ENCODE data around the gene SGCA. TPM values are rescaled to one million over a fixed set of nuclear protein-coding genes. Genes with fewer than 3 reads are reported as not detected.

The SGCA gene
- total and polyA plus RNA-seq, 10 of the 15 experiments (the other 5 are each of a cell fraction or from before 2014, with no cell fraction given): 0.13 to 2.2 (median 0.50) TPM; not detected in 2

- no TSS peak for BruUV-seq (replicated peaks)
- H3K9ac ChIP-seq (ENCODE audit: control insufficient read depth, insufficient read depth, low read length): no peak overlapping the region
- H2AFZ ChIP-seq (ENCODE audit: control insufficient read depth, low read depth, low read length): no peak overlapping the region
- intact Hi-C loops (cut with micrococcal nuclease; ENCODE audit: unreplicated experiment) (loop anchor here (1.0 kb wide), 2 partner anchors 29 to 128 kb away; no protein-coding TSS in a partner anchor), in situ Hi-C loops (cut with MboI) (no loop called here)
- no peaks in the 10 kb centered on the region for H3K9me3 ChIP-seq (replicated peaks; ENCODE audit: control insufficient read depth, insufficient read depth, low read length)
- ChIA-PET CTCF (interaction anchor here (0.5 to 17.0 kb wide), 53 partner anchors 8 to 340 kb away, joined by 3 to 514 read pairs (median 6); partner anchors contain the start of genes COL1A1, PDK2, TMEM92 and XYLT2), RAD21 (ENCODE audit: unreplicated experiment) (interaction anchor here (0.6 to 4.5 kb wide), 36 partner anchors 9 to 262 kb away, joined by 3 to 176 read pairs (median 5); partner anchors contain the start of genes COL1A1, LRRC59, PDK2 and TMEM92), POLR2A (interaction anchor here (1.4 to 2.1 kb wide), 3 partner anchors 23 to 43 kb away, joined by 7 to 28 read pairs (median 7); no protein-coding TSS in a partner anchor), SMC1A (ENCODE audit: uncharacterized antibody, unreplicated experiment) (interaction anchor here (0.6 to 4.2 kb wide), 38 partner anchors 8 to 222 kb away, joined by 3 to 177 read pairs (median 4); partner anchors contain the start of gene COL1A1)
- H3K36me3 ChIP-seq (ENCODE audit: control insufficient read depth in 2 of 2, insufficient read depth in 2 of 2, low read length in 1 of 2): no peaks in the 10 kb centered on the region
- peaks cover 18% of the 10 kb centered on the region for H3K4me1 ChIP-seq (ENCODE audit: control insufficient read depth, insufficient read depth, low read length)
- H3K27ac ChIP-seq (ENCODE audit: control insufficient read depth, insufficient read depth): no peak overlapping the region
- ATAC-seq: peak; percentile 73
- no peaks in the 10 kb centered on the region for H4K20me1 ChIP-seq (ENCODE audit: control insufficient read depth, insufficient read depth)
- no peaks in the 10 kb centered on the region for H3K79me2 ChIP-seq (ENCODE audit: control insufficient read depth, insufficient read depth, low read length)
- WGBS (ENCODE audit: insufficient coverage, insufficient replicate concordance, low lambda C conversion rate, missing lambda C conversion rate): 4% methylated on average over 13 of the region's 14 CpGs
- DNase-seq (ENCODE audit: low read depth, low spot score): peak; percentile 44
- peak; percentile 94 for FAIRE-seq
- no peak overlapping the region for H3K4me3 ChIP-seq
- no peak overlapping the region for H3K4me2 ChIP-seq (ENCODE audit: control insufficient read depth, insufficient read depth)
- no peaks in the 10 kb centered on the region for H3K27me3 ChIP-seq (replicated peaks in 1 of 2; ENCODE audit: control insufficient read depth in 2 of 2, insufficient read depth in 2 of 2, low read length in 1 of 2)
- no peak for TF ChIP-seq PKNOX1 (IDR thresholded peaks at IDR 0.05)
- TF ChIP-seq, protein P1, sequence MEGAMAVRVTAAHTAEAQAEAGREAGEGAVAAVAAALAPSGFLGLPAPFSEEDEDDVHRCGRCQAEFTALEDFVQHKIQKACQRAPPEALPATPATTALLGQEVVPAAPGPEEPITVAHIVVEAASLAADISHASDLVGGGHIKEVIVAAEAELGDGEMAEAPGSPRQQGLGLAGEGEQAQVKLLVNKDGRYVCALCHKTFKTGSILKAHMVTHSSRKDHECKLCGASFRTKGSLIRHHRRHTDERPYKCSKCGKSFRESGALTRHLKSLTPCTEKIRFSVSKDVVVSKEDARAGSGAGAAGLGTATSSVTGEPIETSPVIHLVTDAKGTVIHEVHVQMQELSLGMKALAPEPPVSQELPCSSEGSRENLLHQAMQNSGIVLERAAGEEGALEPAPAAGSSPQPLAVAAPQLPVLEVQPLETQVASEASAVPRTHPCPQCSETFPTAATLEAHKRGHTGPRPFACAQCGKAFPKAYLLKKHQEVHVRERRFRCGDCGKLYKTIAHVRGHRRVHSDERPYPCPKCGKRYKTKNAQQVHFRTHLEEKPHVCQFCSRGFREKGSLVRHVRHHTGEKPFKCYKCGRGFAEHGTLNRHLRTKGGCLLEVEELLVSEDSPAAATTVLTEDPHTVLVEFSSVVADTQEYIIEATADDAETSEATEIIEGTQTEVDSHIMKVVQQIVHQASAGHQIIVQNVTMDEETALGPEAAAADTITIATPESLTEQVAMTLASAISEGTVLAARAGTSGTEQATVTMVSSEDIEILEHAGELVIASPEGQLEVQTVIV (IDR thresholded peaks at IDR 0.05; ENCODE audit: borderline replicate concordance, partially characterized antibody): peak; percentile 62
- no peak for TF ChIP-seq RAD51 (IDR thresholded peaks at IDR 0.05)
- no peak for TF ChIP-seq CHD1 (IDR thresholded peaks at IDR 0.05; ENCODE audit: low read depth, low read length)
- TF ChIP-seq IKZF1 (conservative IDR thresholded peaks at IDR 0.05): peak; percentile 67; the same call in 1 of the 2 replicates
- TF ChIP-seq BCLAF1 (IDR thresholded peaks at IDR 0.05): no peak
- TF ChIP-seq FOS (IDR thresholded peaks at IDR 0.05; ENCODE audit: borderline replicate concordance, extremely low read depth, insufficient read length): no peak
- TF ChIP-seq KDM1A (IDR thresholded peaks at IDR 0.05; ENCODE audit: borderline replicate concordance): no peak
- 0 out of 2 replicates have a peak, but pooled peaks have one; percentile 26 for TF ChIP-seq CREM (IDR thresholded peaks at IDR 0.05; ENCODE audit: low read depth)
- TF ChIP-seq CTCF (IDR thresholded peaks at IDR 0.05 in 2 of 3, conservative IDR thresholded peaks at IDR 0.05 in 1 of 3; ENCODE audit: control insufficient read depth in 2 of 3, extremely low read depth in 1 of 3, insufficient read depth in 1 of 3, low read depth in 3 of 3, low read length in 3 of 3): peak; percentile 88 to 95 (median 90)
- peak; percentile 40; the same call in 1 of the 2 replicates for TF ChIP-seq NR2F1 (conservative IDR thresholded peaks at IDR 0.05)
- no peak for TF ChIP-seq JUND (IDR thresholded peaks at IDR 0.05; ENCODE audit: low read depth, low read length)
- peak; percentile 47; the same call in 1 of the 2 replicates for TF ChIP-seq ATF7 (IDR thresholded peaks at IDR 0.05; ENCODE audit: low read depth)
- no peak for TF ChIP-seq SIN3A (IDR thresholded peaks at IDR 0.05; ENCODE audit: low read depth, low read length)
- TF ChIP-seq IRF4 (IDR thresholded peaks at IDR 0.05; ENCODE audit: low read depth, low read length): peak; percentile 63
These were observed 3.4 kb downstream of the SGCA start for GRCh38 chr17:50169121-50169764.

All from GM12878 (cell line).